Suprapubic skin (tissue), 4 donors: ENCODE data around the gene NRG3.
"Not testable (repeated sequence)": the region's sequence is repeated elsewhere in the genome, so short reads cannot be mapped to it uniquely, and the experiment has no call there.

Source experiments
- CTCF ChIP-seq, 2 donors: fragments of 200-600 bp in 1 of 2; fragments of 450-650 bp in 1 of 2; sonication (generic) in 1 of 2; IDR thresholded peaks; one replicate each; pipeline ENCODE4 v1.5.1; 2016 to 2019; ENCODE audit warnings: antibody characterized with exemption in 2 of 2, mild to moderate bottlenecking in 1 of 2, moderate library complexity in 1 of 2
- POLR2A ChIP-seq, 2 donors: fragments of 450-650 bp; IDR thresholded peaks; one replicate each; pipeline ENCODE4 v1.6.1; 2017; ENCODE audit warnings: antibody characterized with exemption in 2 of 2, mild to moderate bottlenecking in 2 of 2, moderate library complexity in 2 of 2
- POLR2AphosphoS5 ChIP-seq, 3 donors: sonication (generic); formaldehyde crosslinking; IDR thresholded peaks; one replicate each; pipeline ENCODE4 v1.6.1; 2017; ENCODE audit warnings: antibody characterized with exemption in 3 of 3

GRCh38 chr10:83006479-83006878 lies 1131.5 kb downstream of the NRG3 start:
- TF ChIP-seq CTCF, POLR2A, POLR2AphosphoS5 (IDR thresholded peaks at IDR 0.05): not testable (repeated sequence)
